Mesodermal cell (in vitro differentiated cells): ENCODE results near the gene FCN2.

Source experiments
- H3K27ac ChIP-seq: 2 replicates; pipeline ENCODE4 v1.7.0; 2013; ENCODE audit warnings: mild to moderate bottlenecking, low read depth, low read length, moderate library complexity; ENCODE audit not compliant: severe bottlenecking
- H3K36me3 ChIP-seq: 2 replicates; pipeline ENCODE4 v1.7.1; 2013; ENCODE audit warnings: mild to moderate bottlenecking, low read length, moderate library complexity; ENCODE audit not compliant: control insufficient read depth, insufficient read depth
- H3K4me1 ChIP-seq: one replicate; pipeline ENCODE4 v1.7.1; 2013; ENCODE audit warnings: mild to moderate bottlenecking, low read length; ENCODE audit not compliant: insufficient read depth, control insufficient read depth, poor library complexity, severe bottlenecking
- H3K4me3 ChIP-seq: 2 replicates; pipeline ENCODE4 v1.7.0; 2013; ENCODE audit warnings: low read length, control low read depth, mild to moderate bottlenecking; ENCODE audit not compliant: insufficient read depth, poor library complexity, severe bottlenecking; ENCODE audit errors: extremely low read depth
- H3K9me3 ChIP-seq: 2 replicates; pipeline ENCODE4 v1.7.1; 2013; ENCODE audit warnings: mild to moderate bottlenecking, low read length, moderate library complexity; ENCODE audit not compliant: control insufficient read depth
- WGBS, 2 experiments: methylation state at CpG; one replicate each; pipeline ENCODE4 v1.1.5; 2013; ENCODE audit warnings: missing lambda C conversion rate in 2 of 2; ENCODE audit not compliant: insufficient coverage in 2 of 2; 5-methylcytosine and 5-hydroxymethylcytosine counted together

The FCN2 gene

GRCh38 chr9:134890155-134890495, 9.5 kb downstream of the FCN2 start:
- Histone ChIP-seq H3K27ac (no peak overlapping the region), H3K9me3 (peaks cover 9% of the 10 kb centered on the region), H3K4me3 (no peak overlapping the region), H3K36me3 (no peaks in the 10 kb centered on the region), H3K4me1 (no peaks in the 10 kb centered on the region)
- 70 to 86% methylated on average over 3 to 5 of the region's 5 CpGs for WGBS, 2 experiments

GRCh38 chr9:134891053-134891452, 10.4 kb downstream of the FCN2 start:
- WGBS, 2 experiments: 95 to 100% methylated on average over 7 to 8 of the region's 8 CpGs
- H3K27ac ChIP-seq: no peak overlapping the region
- no peaks in the 10 kb centered on the region for H3K4me1 ChIP-seq
- no peaks in the 10 kb centered on the region for H3K36me3 ChIP-seq
- no peak overlapping the region for H3K4me3 ChIP-seq
- H3K9me3 ChIP-seq: peaks cover 9% of the 10 kb centered on the region

- H3K4me1 ChIP-seq: no peaks in the 10 kb centered on the region
- no peak overlapping the region for H3K27ac ChIP-seq
- WGBS, 2 experiments: 78 to 87% methylated on average over 5 of the region's 5 CpGs
- no peak overlapping the region for H3K4me3 ChIP-seq
- H3K36me3 ChIP-seq: no peaks in the 10 kb centered on the region
- peaks cover 9% of the 10 kb centered on the region for H3K9me3 ChIP-seq
Measured at GRCh38 chr9:134891713-134892112, 11.1 kb downstream of the FCN2 start.

GRCh38 chr9:134892221-134892620, 11.6 kb downstream of the FCN2 start:
- Histone ChIP-seq H3K36me3 (no peaks in the 10 kb centered on the region), H3K27ac (no peak overlapping the region), H3K4me3 (no peak overlapping the region), H3K4me1 (no peaks in the 10 kb centered on the region), H3K9me3 (peaks cover 9% of the 10 kb centered on the region)
- WGBS, 2 experiments: 85 to 100% methylated on average over 1 to 4 of the region's 6 CpGs

GRCh38 chr9:134892820-134893420, 12.3 kb downstream of the FCN2 start:
- Histone ChIP-seq H3K4me3 (no peak overlapping the region), H3K4me1 (no peaks in the 10 kb centered on the region), H3K27ac (no peak overlapping the region), H3K9me3 (peaks cover 9% of the 10 kb centered on the region), H3K36me3 (no peaks in the 10 kb centered on the region)
- 91 to 98% methylated on average over 7 of the region's 7 CpGs for WGBS, 2 experiments

GRCh38 chr9:134894136-134894860, 13.7 kb downstream of the FCN2 start:
- WGBS, 2 experiments: 100% methylated on average over 1 to 2 of the region's 7 CpGs
- Histone ChIP-seq H3K27ac (no peak overlapping the region), H3K9me3 (peaks cover 9% of the 10 kb centered on the region), H3K36me3 (no peaks in the 10 kb centered on the region), H3K4me3 (no peak overlapping the region), H3K4me1 (no peaks in the 10 kb centered on the region)

- WGBS, 2 experiments: 78 to 88% methylated on average over 2 to 3 of the region's 3 CpGs
- Histone ChIP-seq H3K36me3 (no peaks in the 10 kb centered on the region), H3K4me1 (no peaks in the 10 kb centered on the region), H3K27ac (no peak overlapping the region), H3K4me3 (no peak overlapping the region), H3K9me3 (peaks cover 9% of the 10 kb centered on the region)
Measured at GRCh38 chr9:134895097-134895496, 14.5 kb downstream of the FCN2 start.

GRCh38 chr9:134895567-134895907, 14.9 kb downstream of the FCN2 start:
- H3K4me3 ChIP-seq: no peak overlapping the region
- H3K9me3 ChIP-seq: peaks cover 9% of the 10 kb centered on the region
- 83 to 88% methylated on average over 1 to 2 of the region's 2 CpGs for WGBS, 2 experiments

GRCh38 chr9:134895908-134896833, 15.6 kb downstream of the FCN2 start:
- 76 to 90% methylated on average over 14 of the region's 14 CpGs for WGBS, 2 experiments
- no peaks in the 10 kb centered on the region for H3K36me3 ChIP-seq
- no peaks in the 10 kb centered on the region for H3K4me1 ChIP-seq
- H3K27ac ChIP-seq: no peak overlapping the region
- H3K9me3 ChIP-seq: peaks cover 9% of the 10 kb centered on the region
- H3K4me3 ChIP-seq: no peak overlapping the region

More at GRCh38 chr9:134895567-134895907, 14.9 kb downstream of the FCN2 start:
- no peak overlapping the region for H3K27ac ChIP-seq
- no peaks in the 10 kb centered on the region for H3K36me3 ChIP-seq
- no peaks in the 10 kb centered on the region for H3K4me1 ChIP-seq

- Histone ChIP-seq H3K27ac (no peak overlapping the region), H3K4me3 (no peak overlapping the region), H3K36me3 (no peaks in the 10 kb centered on the region), H3K4me1 (no peaks in the 10 kb centered on the region), H3K9me3 (peaks cover 9% of the 10 kb centered on the region)
- WGBS, 2 experiments: 93 to 94% methylated on average over 9 to 13 of the region's 14 CpGs
Measured at GRCh38 chr9:134896834-134897583, 16.4 kb downstream of the FCN2 start.
